ENCODE data around the gene MYO7B. TPM values are rescaled to one million over a fixed set of nuclear protein-coding genes. Genes with fewer than 3 reads are reported as not detected.
A peak's percentile ranks its signal among the peaks of the same experiment; 100 is the strongest.

The MYO7B gene
- total RNA-seq, 1 donor from 2014 or later = 0.29 TPM

- Mint-ChIP-seq H3K4me1 (ENCODE audit: low read depth, unreplicated experiment) (peaks cover 8% of the 10 kb centered on the region), H3K9me3 (ENCODE audit: unreplicated experiment) (peaks cover 5% of the 10 kb centered on the region), H3K36me3 (ENCODE audit: unreplicated experiment) (peaks cover 7% of the 10 kb centered on the region), H3K27me3 (ENCODE audit: unreplicated experiment) (peaks cover 3% of the 10 kb centered on the region), H3K4me3 (ENCODE audit: unreplicated experiment) (no peak overlapping the region), H3K27ac (ENCODE audit: unreplicated experiment) (no peak overlapping the region)
- DNase-seq = peak; percentile 16
- no peak for TF ChIP-seq CTCF (IDR thresholded peaks at IDR 0.05; ENCODE audit: partially characterized antibody, unreplicated experiment)
These were observed 70.3 kb downstream of the MYO7B start for GRCh38 chr2:127605691-127606263.

- peak; percentile 12 for DNase-seq
- TF ChIP-seq CTCF (IDR thresholded peaks at IDR 0.05; ENCODE audit: partially characterized antibody, unreplicated experiment) = no peak
- Mint-ChIP-seq H3K9me3 (ENCODE audit: unreplicated experiment) (peaks cover 5% of the 10 kb centered on the region), H3K27me3 (ENCODE audit: unreplicated experiment) (peaks cover 3% of the 10 kb centered on the region), H3K36me3 (ENCODE audit: unreplicated experiment) (peaks cover 11% of the 10 kb centered on the region), H3K4me3 (ENCODE audit: unreplicated experiment) (no peak overlapping the region), H3K4me1 (ENCODE audit: low read depth, unreplicated experiment) (peaks cover 8% of the 10 kb centered on the region), H3K27ac (ENCODE audit: unreplicated experiment) (no peak overlapping the region)
These were observed 71.3 kb downstream of the MYO7B start for GRCh38 chr2:127606625-127607398.

- peaks cover 8% of the 10 kb centered on the region for H3K4me1 Mint-ChIP-seq (ENCODE audit: low read depth, unreplicated experiment)
- H3K27ac Mint-ChIP-seq (ENCODE audit: unreplicated experiment) = no peak overlapping the region
- peaks cover 11% of the 10 kb centered on the region for H3K36me3 Mint-ChIP-seq (ENCODE audit: unreplicated experiment)
- no peak for TF ChIP-seq CTCF (IDR thresholded peaks at IDR 0.05; ENCODE audit: partially characterized antibody, unreplicated experiment)
- H3K27me3 Mint-ChIP-seq (ENCODE audit: unreplicated experiment) = peaks cover 3% of the 10 kb centered on the region
- peaks cover 5% of the 10 kb centered on the region for H3K9me3 Mint-ChIP-seq (ENCODE audit: unreplicated experiment)
- DNase-seq = no peak
- H3K4me3 Mint-ChIP-seq (ENCODE audit: unreplicated experiment) = peak overlapping the region; percentile 11
These were observed 72.0 kb downstream of the MYO7B start for GRCh38 chr2:127607399-127607908.

GRCh38 chr2:127608061-127609030 is 72.9 kb downstream of the MYO7B start:
- Mint-ChIP-seq H3K27me3 (ENCODE audit: unreplicated experiment) (peaks cover 3% of the 10 kb centered on the region), H3K9me3 (ENCODE audit: unreplicated experiment) (peaks cover 6% of the 10 kb centered on the region), H3K27ac (ENCODE audit: unreplicated experiment) (no peak overlapping the region), H3K4me1 (ENCODE audit: low read depth, unreplicated experiment) (peaks cover 8% of the 10 kb centered on the region), H3K36me3 (ENCODE audit: unreplicated experiment) (peaks cover 6% of the 10 kb centered on the region), H3K4me3 (ENCODE audit: unreplicated experiment) (no peak overlapping the region)
- TF ChIP-seq CTCF (IDR thresholded peaks at IDR 0.05; ENCODE audit: partially characterized antibody, unreplicated experiment) = no peak
- DNase-seq = peak; percentile 19

Data from glutamatergic neuron (in vitro differentiated cells).